Activated CD8-positive, alpha-beta memory T cell treated with anti-CD3 and anti-CD28 coated beads for 4 hours (primary cell): Measurements from ENCODE around the gene RFC2.
A peak's percentile ranks its signal among the peaks of the same experiment; 100 is the strongest.

ENCODE experiments used
- DNase-seq, 2 donors: peaks; one replicate each; pipeline ENCODE4 v3.0.0-alpha.2; 2020; ENCODE audit warnings: low read depth in 2 of 2

Gene RFC2

GRCh38 chr7:74254129-74254857 lies at the start of gene RFC2:
Gene RFC2 (minus strand): TSS chr7:74254399. CDS start chr7:74254383, 16 bp downstream.
- DNase-seq: peak; percentile 90 to 93

DNA sequence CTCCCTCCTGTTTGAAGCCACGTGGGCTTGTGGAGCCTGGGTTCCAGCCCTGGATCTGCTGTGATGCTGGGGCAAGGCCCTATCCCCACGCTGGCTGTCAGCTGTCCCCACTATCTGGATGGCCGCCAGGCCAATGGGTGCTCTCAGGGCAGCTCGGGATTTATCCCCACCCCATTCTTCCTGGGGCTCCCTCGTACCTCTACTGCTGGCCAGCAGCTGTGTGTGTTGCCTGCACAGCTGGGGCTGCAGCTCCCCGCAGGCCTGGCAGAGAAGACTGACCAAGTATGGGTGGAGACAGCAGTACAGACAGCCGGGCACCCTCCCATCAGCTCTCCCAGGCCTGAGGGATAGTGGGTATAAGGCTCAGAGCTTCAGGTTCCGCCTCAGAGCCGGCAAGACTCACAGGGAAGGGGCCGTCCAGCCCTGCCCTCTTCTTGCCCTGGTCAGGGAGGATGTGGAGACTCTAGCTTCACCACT lies 48.6 kb upstream of the RFC2 start:
- DNase-seq: no peak

DNA sequence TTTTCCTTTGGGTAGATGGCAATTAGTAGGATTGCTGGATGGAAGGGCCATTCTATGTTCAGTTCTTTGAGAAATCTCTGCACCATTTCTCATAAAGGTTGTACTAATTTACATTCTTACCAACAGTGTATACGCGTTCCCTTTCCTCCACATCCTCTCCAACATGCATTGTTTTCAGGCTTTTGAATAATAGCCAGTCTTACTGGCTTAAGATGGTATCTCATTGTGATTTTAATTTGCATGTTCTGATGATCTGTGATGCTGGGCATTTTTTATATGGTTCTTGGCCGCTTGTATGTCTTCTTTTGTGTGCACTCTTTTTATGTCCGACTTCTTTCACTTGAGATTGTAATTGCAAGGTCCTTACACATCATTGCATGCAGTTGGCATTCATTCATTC lies 46.7 kb upstream of the RFC2 start:
- no peak for DNase-seq

GRCh38 chr7:74299401-74299800 lies 45.2 kb upstream of the RFC2 start:
- no peak for DNase-seq

DNA sequence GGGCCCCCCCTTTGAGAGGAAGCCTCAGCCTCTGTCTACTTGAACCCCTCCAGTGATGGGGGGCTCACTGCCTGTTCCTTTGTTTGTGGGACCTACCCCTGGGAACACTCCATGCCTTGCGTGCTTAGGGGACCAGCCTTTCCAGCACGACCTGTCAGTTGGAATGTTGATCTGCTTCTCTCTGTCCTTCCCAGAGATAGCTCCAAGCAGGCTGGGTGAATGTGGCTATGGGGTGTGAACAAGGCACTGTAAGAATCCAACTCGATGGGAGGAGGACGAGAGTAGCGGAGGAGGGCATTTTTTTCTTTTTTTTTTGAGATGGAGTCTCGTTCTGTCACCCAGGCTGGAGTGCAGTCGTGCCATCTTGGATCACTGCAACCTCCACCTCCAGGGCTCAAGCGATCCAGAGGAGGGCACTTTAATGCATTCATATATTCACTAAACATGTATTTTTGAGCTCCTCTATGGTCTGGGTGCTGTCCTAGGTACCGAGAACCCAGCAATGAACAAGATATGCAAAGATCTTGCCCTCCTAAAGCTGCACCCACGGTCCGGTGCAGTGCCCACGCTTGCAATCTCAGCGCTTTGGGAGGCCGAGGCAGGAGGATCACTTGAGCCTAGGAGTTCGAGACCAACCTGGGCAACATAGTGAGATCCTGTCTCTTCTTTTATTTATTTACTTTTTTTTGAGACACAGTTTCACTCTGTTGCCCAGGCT lies 43.5 kb upstream of the RFC2 start:
- DNase-seq: no peak

- DNase-seq: no peak
Observed at GRCh38 chr7:74294191-74294998, 40.2 kb upstream of the RFC2 start.

- no peak for DNase-seq
Observed at GRCh38 chr7:74293577-74293908, 39.3 kb upstream of the RFC2 start.

GRCh38 chr7:74292757-74293576 lies 38.8 kb upstream of the RFC2 start:
- no peak for DNase-seq

DNA sequence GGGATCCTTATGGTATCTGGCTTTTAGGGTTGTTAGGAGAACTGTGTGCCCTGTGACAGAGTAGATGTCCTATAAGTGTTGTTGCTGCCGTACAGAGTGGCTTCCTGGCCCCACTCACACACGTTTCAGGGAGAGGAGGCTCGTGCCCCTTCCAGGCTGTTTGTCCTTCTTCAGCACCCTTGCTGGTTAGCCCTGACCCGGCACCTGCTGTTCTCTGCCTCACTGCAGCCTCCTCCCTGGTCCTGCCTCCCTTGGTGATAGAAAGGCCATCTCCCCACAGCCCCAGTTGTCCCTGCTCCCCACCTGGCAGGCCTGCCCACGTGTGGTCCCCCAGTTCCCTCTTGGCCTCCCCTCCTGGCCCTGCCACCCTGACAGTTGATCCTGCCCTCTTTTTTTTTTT lies 37.3 kb upstream of the RFC2 start:
- DNase-seq: no peak

GRCh38 chr7:74290981-74291441 lies 36.8 kb upstream of the RFC2 start:
- DNase-seq: no peak

- no peak for DNase-seq
Observed at GRCh38 chr7:74290553-74290950, 36.4 kb upstream of the RFC2 start.

DNA sequence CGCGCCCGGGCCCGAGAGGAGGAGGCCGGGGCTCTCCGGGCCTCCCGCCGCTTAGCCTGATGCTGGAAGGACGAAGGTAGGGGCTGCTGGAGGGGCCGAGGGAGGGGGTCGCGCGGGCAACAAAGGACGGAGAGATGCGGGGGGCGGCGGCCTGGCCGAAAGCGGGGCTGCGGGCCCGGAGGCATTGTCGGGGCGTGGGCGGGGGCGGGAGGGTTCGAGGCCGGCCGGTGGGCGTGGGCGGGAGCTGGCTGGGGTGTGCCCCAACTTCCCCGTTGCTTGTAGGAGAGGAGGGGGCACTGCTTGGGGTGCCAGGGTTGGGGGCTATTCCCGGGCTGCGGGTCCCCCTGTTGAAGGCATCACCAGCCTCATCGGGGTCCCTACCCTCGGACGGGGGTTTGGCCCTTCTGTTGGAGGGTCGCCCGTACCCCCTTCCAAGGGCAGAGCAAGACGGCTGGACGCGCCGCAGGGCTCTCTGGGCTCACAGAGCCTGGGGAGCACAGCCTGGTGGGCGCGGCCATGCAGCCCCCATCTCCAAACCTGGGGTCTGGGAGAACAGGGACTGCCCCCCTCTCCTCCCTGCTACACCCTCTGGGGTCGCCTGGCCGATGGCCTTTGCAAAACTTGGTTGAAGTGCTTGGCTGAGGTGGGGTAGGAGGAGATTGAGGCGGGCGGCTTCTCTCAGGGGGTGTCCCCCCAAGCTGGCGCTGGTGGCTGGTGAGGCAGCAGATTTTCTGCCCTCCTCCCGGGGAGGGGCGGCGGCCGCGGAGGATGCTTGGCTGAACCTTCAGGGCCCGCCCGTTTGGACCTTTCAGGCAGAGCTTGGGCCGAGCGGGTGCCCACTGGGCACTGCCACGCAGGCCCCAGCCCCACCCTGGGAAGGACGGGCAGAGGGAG lies 35.7 kb upstream of the RFC2 start:
- DNase-seq: no peak

GRCh38 chr7:74289018-74289658 lies 34.9 kb upstream of the RFC2 start, which contains the start of gene CLIP2:
Gene CLIP2 (plus strand): TSS chr7:74289407. CDS start chr7:74317547, 28,140 bp downstream.
- peak; percentile 62 to 64 for DNase-seq

DNA sequence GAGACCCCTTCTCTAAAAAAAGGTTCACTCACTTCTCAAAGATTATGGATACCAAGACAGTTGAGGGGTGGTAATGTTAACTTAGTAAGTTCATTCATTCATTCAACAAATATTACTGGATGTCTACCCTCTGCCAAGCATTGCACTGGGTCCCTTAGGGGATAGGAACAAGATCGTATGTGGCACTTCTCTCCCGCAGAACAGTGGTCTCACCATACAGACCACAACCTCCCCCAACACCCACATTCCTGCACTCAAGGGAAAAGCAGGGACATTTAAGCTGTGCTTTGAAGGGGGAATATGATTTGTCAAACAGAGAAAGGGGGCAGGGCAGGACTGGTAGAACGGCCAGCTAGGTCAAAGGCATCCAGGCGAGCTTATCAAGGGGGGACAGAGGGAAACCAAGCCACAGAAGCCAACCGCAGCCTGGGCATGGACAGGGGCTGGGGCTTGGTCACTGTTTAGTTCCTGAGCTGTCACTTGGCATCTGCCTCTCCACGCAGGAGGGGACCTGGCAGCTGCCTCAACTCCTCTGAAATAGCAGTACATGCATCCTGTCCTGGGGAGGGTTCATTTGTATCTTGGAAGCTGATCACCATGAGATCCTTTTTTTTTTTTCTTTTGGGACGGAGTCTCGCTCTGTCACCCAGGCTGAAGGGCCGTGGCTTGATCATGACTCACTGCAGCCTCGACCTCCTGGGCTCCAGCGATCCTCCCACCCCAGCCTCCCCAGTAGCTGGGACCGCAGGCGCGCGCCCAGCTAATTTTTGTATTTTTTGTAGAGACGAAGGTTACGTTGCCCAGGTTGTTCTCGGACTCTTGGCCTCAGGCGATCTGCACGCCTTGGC lies 34.1 kb upstream of the RFC2 start:
- DNase-seq: no peak

- DNase-seq: no peak
Observed at GRCh38 chr7:74287303-74288033, 33.3 kb upstream of the RFC2 start.

- no peak for DNase-seq
Observed at GRCh38 chr7:74286131-74286530, 31.9 kb upstream of the RFC2 start.

DNA sequence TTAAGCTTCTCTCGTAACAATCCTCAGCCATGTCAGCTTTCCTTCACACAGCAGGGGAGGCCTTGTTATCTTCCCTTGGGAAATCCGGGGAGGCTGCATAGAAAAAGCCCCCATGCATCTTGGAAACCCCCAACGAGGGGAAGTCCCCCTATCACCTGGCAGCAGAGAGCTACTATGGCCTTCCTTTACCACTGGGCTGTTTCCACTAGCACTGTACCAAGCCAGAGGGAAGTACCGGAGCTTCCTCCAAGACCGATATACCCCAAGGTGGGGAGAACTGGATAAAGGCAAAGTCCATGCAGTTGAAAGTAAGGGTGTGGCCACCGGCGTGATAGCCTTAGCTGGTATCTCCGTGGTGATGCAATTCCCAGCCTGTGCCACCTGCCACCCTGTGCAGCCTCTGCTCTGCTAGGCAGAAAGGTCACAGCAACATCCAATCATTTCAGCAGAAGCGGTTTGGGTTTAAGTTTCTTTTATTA lies 30.6 kb upstream of the RFC2 start:
- no peak for DNase-seq

GRCh38 chr7:74283858-74284447 lies 29.8 kb upstream of the RFC2 start:
- DNase-seq: no peak
